HG03159 (cell line): ENCODE measurements around the gene GALNT13.

Experiments
- ATAC-seq: cut with Tn5 transposase; IDR thresholded peaks from one replicate; pipeline ENCODE4 v1.9.1; 2021; ENCODE audit warnings: mild to moderate bottlenecking, moderate library complexity; ENCODE audit not compliant: unreplicated experiment

The GALNT13 gene

DNA sequence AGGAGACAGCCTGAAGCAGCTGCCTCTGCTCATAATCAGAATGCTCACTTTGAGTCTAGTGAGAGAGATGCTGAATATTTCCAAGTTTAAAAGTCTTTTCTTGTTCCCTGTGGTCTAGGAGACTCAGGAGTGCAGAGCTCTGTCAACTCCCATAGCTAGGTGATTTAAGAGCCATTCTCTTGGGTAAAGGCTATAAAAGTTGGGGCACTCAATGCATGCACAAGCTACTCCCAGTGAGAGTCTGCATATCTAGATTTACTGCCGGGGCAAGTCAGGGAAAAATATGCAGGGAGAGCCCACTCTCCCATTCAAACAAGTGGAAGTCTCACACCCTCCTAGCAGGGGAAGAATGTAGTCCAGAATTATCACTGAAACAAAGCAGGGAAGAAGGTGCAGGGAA, 418.1 kb downstream of the GALNT13 start:
- no peak for ATAC-seq

DNA sequence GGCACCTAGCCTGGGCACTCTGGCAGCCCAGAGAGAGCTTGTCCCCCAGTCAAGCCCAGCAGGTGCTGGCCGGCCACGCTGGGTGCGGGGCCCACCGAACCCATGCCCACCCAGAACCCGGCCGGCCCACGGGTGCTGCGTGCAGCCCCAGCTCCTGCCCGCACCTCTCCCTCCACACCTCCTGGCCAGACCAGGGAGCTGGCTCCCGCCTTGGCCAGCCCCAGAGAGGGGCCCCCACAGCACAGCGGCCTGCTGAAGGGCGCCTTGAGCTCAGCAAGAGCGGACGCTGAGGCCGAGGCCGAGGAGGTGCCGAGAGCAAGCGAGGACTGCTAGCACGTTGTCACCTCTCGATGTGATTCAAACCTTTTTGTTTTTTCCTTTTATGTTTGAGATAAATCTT, 419.8 kb downstream of the GALNT13 start:
- no peak for ATAC-seq

DNA sequence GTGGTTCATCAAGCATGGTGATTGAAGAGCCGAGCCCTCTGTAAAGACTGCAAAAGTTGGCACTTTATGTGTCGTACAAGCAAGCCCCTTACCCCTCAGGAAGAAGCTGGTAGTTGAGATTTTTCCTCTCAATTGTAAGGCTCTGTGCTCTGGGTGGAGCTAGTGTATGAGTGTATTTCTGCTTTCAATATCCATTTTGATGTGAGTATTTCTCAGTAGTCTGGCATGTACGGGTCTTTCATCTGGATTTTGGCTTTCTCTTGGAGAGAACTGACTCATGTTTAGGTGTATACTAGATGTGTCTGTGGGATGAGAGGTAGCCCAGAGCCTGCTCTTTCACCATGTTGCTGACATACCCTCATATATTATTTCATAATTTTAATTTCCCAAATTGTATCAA, 420.2 kb downstream of the GALNT13 start:
- no peak for ATAC-seq

DNA sequence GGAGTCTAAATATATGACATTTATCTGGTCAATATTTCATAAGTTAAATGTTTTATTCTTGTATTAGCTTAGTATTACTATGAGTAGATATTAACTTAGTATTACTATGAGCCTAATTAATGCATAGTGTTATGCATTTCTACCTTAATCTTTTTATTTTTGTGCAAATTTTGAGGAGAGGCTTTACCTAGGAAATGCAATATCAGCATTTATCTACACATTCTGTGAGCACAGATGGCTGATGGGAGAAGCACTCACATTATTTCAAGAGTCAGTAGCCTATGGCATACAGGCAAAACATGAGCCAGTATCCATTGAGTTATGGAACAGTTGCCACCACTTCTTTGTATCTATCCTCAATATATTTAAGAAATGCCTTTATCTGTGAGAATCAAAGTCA, 422.1 kb downstream of the GALNT13 start:
- no peak for ATAC-seq

DNA sequence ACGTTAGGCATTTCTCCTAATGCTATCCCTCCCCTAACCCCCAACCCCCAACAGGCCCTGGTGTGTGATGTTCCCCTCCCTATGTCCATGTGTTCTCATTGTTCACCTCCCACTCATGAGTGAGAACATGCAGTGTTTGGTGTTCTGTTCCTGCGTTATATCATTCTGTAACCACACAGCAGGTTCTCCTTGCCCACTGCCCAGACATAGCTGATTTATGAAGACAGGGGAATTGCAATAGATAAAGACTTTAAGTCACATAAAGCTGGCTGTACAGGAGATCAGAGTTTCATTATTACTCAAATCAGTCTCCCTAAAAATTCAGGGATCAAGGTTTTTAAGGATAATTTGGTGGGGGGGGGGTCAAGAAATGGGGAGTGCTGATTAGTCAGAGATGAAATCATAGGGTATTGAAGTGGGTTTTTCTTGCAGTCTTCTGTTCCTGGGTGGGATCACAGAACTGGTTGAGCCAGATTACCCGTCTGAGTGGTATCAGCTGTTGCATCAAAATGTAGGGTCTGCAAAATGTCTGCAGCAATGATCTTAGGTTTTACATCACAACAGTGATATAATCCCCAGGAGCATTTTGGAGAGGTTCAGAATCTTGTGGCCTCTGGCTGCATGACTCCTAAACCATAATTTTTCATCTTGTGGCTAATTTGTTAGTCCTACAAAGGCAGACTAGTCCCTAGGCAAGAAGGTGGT, 434.7 kb downstream of the GALNT13 start:
- no peak for ATAC-seq

GRCh38 chr2:154307007-154307406, 435.3 kb downstream of the GALNT13 start:
- ATAC-seq: no peak

GRCh38 chr2:154324601-154325000, 452.9 kb downstream of the GALNT13 start:
- no peak for ATAC-seq

DNA sequence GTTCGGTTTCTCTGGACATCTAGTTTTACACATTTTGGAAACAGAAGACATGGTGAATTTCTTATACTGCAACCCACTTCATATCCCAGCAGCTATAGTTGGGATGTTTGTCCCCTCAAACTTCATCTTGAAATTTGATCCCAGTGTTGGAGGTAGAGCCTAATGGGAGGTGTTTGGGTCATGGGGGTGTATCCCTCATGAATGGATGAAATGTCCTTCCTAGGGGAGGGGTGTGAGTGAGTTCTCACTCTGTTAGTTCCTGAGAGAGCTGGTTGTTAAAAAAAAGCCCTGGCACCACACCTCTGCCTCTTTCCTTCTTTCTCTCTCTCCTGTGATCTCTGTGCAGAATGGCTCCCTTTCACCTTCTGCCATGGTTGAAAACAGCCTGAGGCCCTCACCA, 457.8 kb downstream of the GALNT13 start:
- ATAC-seq: no peak

DNA sequence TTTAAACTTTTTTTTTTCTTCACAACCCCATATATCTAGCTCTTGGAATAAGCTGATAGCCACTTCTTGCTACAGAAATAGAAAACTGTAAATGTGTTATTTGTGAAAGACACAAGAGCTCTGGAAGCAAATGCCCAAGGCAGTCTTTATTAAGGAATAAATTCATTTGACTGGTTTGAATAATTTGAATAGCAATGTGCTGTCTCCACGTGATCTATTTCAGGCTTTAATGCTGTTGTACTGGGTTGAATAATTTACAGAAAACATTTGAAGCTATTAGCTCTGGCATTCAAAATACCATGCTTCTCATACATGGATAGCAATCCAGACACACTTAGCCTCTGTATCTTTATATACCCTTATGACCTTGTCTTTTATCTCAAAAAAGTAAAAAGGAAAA, 460.1 kb downstream of the GALNT13 start:
- ATAC-seq: no peak

DNA sequence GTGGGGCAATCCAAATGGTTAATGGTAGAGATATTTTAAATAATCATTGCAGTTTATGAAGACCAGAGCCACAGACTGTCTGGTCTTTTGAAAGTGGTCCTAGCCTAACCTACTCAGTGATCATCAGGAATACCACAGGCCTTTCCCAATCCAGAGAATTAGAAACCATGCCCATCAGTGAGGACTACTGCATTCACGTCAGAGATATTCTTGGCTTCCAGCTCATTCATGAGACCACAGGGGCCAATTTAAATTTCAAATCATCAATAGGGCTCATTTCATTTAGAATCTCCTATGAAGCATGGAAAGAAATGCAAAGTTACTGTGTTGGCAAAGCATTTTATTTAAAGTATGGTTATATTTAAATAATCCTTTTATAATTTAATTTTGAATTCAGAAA, 464.5 kb downstream of the GALNT13 start:
- no peak for ATAC-seq

GRCh38 chr2:154338352-154338967, 466.7 kb downstream of the GALNT13 start:
- no peak for ATAC-seq

DNA sequence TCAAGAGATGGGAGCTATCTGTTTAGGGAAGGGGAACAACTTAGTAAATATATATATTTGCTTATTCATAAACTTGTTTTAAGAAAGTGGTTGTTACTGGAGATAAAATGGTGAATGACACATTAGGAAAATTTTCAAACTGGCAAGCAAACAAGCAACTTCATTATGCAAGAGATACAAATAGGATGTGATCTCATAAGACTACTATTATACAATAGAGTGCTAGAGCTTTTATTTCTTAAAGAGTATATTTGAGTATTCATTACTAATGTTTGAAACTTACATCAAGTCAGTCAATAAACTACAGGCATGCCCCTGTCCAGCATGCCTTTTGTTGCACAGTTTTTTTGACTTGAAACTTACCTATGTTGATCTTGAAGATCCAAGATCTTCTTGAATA, 471.6 kb downstream of the GALNT13 start:
- ATAC-seq: no peak

DNA sequence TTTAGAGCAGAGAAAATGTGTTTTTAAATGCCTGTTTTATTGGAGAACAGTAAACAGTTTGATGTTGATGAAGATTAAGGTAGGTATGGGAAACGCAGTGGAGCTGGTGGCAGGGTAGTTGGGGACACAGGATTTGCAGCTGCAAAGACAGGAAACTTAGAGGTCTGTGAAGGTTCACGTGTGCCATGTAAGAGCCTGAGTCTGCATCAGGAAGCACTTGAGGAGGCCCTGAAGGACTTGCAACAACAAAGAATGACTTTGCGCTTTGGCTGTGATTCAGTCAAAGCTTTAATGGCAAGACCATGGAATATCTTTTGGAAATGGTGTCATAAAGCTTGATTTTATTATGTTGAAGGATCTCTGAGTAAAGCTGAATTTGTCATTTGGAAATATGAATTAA, 479.2 kb downstream of the GALNT13 start:
- no peak for ATAC-seq

GRCh38 chr2:154361276-154361675, 489.6 kb downstream of the GALNT13 start:
- ATAC-seq: no peak

DNA sequence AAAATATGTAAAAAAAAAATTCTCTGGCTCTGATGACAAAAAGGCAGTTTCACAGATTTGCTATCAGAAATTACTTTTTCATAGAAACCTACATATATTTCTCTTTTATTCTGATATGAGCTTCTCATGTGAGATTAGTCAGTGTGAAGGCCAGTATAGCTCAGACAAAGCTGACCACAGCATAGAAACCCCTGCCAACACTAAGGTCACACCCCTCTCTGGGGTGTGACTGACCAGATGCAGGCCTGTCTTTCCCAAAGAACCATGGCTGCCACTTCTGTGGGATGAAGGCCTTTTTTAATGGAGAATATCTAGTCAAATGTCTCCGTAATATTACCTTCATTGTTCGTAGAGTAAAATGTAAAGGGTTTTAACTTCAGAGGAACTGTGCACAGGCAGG, 496.4 kb downstream of the GALNT13 start:
- ATAC-seq: no peak

DNA sequence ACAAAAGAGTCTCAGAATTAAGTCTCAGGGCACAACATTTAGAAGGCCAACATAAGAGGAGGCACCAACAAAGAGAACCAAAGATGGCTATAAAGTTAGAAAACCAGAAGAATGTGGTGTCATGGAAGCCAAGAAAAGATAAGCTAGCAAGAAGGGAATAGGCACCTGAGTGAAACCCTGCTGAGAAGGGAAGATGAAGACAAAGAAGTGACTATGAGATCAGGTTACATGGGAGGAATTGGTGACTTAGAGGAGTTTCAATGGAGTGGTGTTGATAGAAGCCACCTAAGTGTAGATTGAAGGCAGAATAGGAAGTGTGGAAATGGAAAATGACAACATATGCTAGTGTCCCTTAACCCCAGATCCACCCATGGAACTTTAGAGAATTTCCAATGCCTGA, 499.2 kb downstream of the GALNT13 start:
- no peak for ATAC-seq

- ATAC-seq: no peak
Observed at GRCh38 chr2:154374416-154374815, 502.7 kb downstream of the GALNT13 start.

- no peak for ATAC-seq
Observed at GRCh38 chr2:154375579-154375931, 503.8 kb downstream of the GALNT13 start.

- ATAC-seq: no peak
Observed at GRCh38 chr2:154381931-154382794, 510.4 kb downstream of the GALNT13 start.

GRCh38 chr2:154386186-154386585, 514.5 kb downstream of the GALNT13 start:
- ATAC-seq: no peak

- ATAC-seq: no peak
Observed at GRCh38 chr2:154391051-154391450, 519.3 kb downstream of the GALNT13 start.

DNA sequence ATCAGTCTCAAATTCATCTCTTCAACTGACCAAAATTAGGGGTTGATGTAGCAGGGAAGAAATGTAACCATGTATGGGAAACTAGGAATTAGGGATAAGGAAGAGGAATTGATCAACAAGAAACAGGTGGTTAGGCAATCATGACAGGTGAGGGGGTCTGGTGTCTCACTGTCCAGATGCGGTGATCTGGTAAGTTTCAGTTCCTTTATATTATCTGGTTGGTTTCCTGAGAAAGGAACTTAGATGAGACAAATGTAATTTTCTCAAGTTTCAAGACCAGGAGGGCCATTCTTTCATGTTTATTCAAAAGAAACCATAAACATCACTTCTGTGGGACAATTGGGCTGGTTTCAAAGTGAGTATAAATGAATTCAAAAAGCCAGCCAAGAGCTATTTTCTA, 520.5 kb downstream of the GALNT13 start:
- peak; percentile 93 for ATAC-seq
